Occipital lobe (tissue), 2 donors: ENCODE results near the gene PPCDC. TPM values are rescaled to one million over a fixed set of nuclear protein-coding genes. Genes with fewer than 3 reads are reported as not detected.

Experiments
- small RNA-seq: library from RNA; depleted of rRNA; stranded (forward); fragments of <200 nt; gene quantifications from one replicate; pipeline ENCODE3, GENCODE V24; 2014
- total RNA-seq: library from RNA; depleted of rRNA; stranded (reverse); fragments of >200 nt; gene quantifications from one replicate; pipeline ENCODE4 v1.2.3, GENCODE V29; 2014

The PPCDC gene
- total RNA-seq, 1 donor from 2014 or later = 7.2 TPM

Small RNA genes within 50 kb of the gene (small RNA-seq; reads per million reads assigned to genes)
- gene AC015720.1 = not detected
- not detected for gene RF00019

Other genes with a start within 250 kb of the PPCDC start
- gene CSK, start 241.5 kb upstream of the PPCDC start, total RNA-seq = 24.0 TPM
- gene LMAN1L, start 210.8 kb upstream of the PPCDC start, total RNA-seq = not detected
- 1.6 TPM for gene CPLX3, start 197.0 kb upstream of the PPCDC start, total RNA-seq
- gene ULK3, start 180.4 kb upstream of the PPCDC start, total RNA-seq = 32.4 TPM
- gene SCAMP2, start 150.2 kb upstream of the PPCDC start, total RNA-seq = 8.0 TPM
- 37.9 TPM for gene MPI, start 133.5 kb upstream of the PPCDC start, total RNA-seq
- 64.6 TPM for gene FAM219B, start 116.7 kb upstream of the PPCDC start, total RNA-seq
- gene COX5A, start 85.5 kb upstream of the PPCDC start, total RNA-seq = 43.8 TPM
- gene RPP25, start 66.8 kb upstream of the PPCDC start, total RNA-seq = 6.4 TPM
- 51.3 TPM for gene SCAMP5, start 28.0 kb upstream of the PPCDC start, total RNA-seq
- 0.31 TPM for gene C15orf39, start 178.3 kb downstream of the PPCDC start, total RNA-seq
- not detected for gene GOLGA6C, start 234.7 kb downstream of the PPCDC start, total RNA-seq